RPMI7951 (cell line): ENCODE measurements around the gene NECAB3. TPM values are rescaled to one million over a fixed set of nuclear protein-coding genes. Genes with fewer than 3 reads are reported as not detected.

Experiments
- DNase-seq: peaks from one replicate; pipeline ENCODE4 v3.0.0-alpha.2; 2012; ENCODE audit warnings: low read depth
- total RNA-seq: library from RNA; depleted of rRNA; stranded (reverse); fragments of >200 nt; shearing (Covaris generic); gene quantifications from 2 replicates; pipeline ENCODE4 v1.2.3, GENCODE V29; 2014

The NECAB3 gene
- total RNA-seq, 1 experiment from 2014 or later = 43.9 TPM

- DNase-seq = no peak
These were observed 10.0 kb downstream of the NECAB3 start for GRCh38 chr20:33664085-33664761.

GRCh38 chr20:33663161-33664084 lies 10.8 kb downstream of the NECAB3 start:
- peak; percentile 84 for DNase-seq

- no peak for DNase-seq
These were observed 12.1 kb downstream of the NECAB3 start, which contains the start of gene C20orf144 for GRCh38 chr20:33662172-33662571. C20orf144 (plus strand) TSS chr20:33662327; CDS start chr20:33662346, 19 bp downstream.

- no peak for DNase-seq
These were observed 13.6 kb downstream of the NECAB3 start for GRCh38 chr20:33660685-33661058.

- DNase-seq = no peak
These were observed 14.1 kb downstream of the NECAB3 start for GRCh38 chr20:33660035-33660684.

GRCh38 chr20:33659341-33660034 lies 14.7 kb downstream of the NECAB3 start:
- DNase-seq = no peak

- no peak for DNase-seq
These were observed 15.3 kb downstream of the NECAB3 start for GRCh38 chr20:33658929-33659328.

GRCh38 chr20:33658510-33658909 lies 15.7 kb downstream of the NECAB3 start:
- DNase-seq = no peak

GRCh38 chr20:33657704-33658095 lies 16.5 kb downstream of the NECAB3 start:
- no peak for DNase-seq

GRCh38 chr20:33656783-33657703 lies 17.2 kb downstream of the NECAB3 start:
- no peak for DNase-seq

GRCh38 chr20:33656010-33656782 lies 18.0 kb downstream of the NECAB3 start:
- DNase-seq = no peak

- DNase-seq = no peak
These were observed 19.1 kb downstream of the NECAB3 start for GRCh38 chr20:33655164-33655563.

GRCh38 chr20:33654680-33655161 lies 19.5 kb downstream of the NECAB3 start:
- DNase-seq = no peak

GRCh38 chr20:33653900-33654596 lies 20.2 kb downstream of the NECAB3 start:
- no peak for DNase-seq

- peak; percentile 74 for DNase-seq
These were observed 20.9 kb downstream of the NECAB3 start for GRCh38 chr20:33653218-33653899.

GRCh38 chr20:33651562-33652048 lies 22.6 kb downstream of the NECAB3 start:
- peak; percentile 36 for DNase-seq

- DNase-seq = no peak
These were observed 23.3 kb downstream of the NECAB3 start for GRCh38 chr20:33650753-33651561.
